ENCODE results near the gene EPHB1. TPM values are rescaled to one million over a fixed set of nuclear protein-coding genes. Genes with fewer than 3 reads are reported as not detected.

Gene EPHB1
- total RNA-seq, 4 donors from 2014 or later = 0.08 to 1.1 (median 0.72) TPM

DNA sequence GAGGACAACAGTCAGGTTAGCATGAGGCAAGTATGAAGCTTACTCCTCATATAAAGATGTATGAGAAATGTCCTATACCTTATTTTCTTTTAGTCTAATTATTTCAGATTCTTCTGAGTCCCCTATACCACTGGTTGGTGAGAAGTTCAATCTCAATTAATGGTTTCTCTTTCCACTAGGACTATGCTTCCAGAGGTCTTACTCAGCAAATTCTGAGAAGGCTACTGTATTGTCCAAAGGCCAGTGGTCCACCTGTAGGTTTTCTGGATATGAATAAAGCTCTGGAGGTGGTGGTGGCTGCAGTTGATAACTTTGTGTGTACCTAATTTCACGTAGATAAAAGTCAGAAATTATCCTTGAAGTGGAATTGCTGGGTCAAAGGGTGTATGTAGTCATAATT, 149.4 kb downstream of the EPHB1 start:
- Histone ChIP-seq H3K36me3 (no peaks in the 10 kb centered on the region), H3K9me3 (no peaks in the 10 kb centered on the region), H3K4me1 (no peaks in the 10 kb centered on the region), H3K27me3 (no peaks in the 10 kb centered on the region), H3K4me3 (no peak overlapping the region), H3K27ac (no peak overlapping the region)
- intact Hi-C loops (cut with DNase I) = no loop called here
- WGBS, 2 donors = 46 to 65% methylated on average over 1 of the region's 1 CpG
- TF ChIP-seq, protein P1, sequence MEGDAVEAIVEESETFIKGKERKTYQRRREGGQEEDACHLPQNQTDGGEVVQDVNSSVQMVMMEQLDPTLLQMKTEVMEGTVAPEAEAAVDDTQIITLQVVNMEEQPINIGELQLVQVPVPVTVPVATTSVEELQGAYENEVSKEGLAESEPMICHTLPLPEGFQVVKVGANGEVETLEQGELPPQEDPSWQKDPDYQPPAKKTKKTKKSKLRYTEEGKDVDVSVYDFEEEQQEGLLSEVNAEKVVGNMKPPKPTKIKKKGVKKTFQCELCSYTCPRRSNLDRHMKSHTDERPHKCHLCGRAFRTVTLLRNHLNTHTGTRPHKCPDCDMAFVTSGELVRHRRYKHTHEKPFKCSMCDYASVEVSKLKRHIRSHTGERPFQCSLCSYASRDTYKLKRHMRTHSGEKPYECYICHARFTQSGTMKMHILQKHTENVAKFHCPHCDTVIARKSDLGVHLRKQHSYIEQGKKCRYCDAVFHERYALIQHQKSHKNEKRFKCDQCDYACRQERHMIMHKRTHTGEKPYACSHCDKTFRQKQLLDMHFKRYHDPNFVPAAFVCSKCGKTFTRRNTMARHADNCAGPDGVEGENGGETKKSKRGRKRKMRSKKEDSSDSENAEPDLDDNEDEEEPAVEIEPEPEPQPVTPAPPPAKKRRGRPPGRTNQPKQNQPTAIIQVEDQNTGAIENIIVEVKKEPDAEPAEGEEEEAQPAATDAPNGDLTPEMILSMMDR (IDR thresholded peaks at IDR 0.05) = no peak
- no peak for TF ChIP-seq POLR2A (IDR thresholded peaks at IDR 0.05)
- no peak for DNase-seq

- intact Hi-C loops (cut with DNase I) = no loop called here
- DNase-seq = no peak
- no peaks in the 10 kb centered on the region for H3K36me3 ChIP-seq
- H3K27ac ChIP-seq = no peak overlapping the region
- no peaks in the 10 kb centered on the region for H3K27me3 ChIP-seq
- no peaks in the 10 kb centered on the region for H3K4me1 ChIP-seq
- TF ChIP-seq, protein P1 (IDR thresholded peaks at IDR 0.05) = no peak
- TF ChIP-seq POLR2A (IDR thresholded peaks at IDR 0.05) = no peak
- peaks cover 0 to 5% (median 0%) of the 10 kb centered on the region in 3 donors for H3K9me3 ChIP-seq
- H3K4me3 ChIP-seq = no peak overlapping the region
- 90 to 91% methylated on average over 2 of the region's 2 CpGs for WGBS, 2 donors
Observed at GRCh38 chr3:134949150-134949549, 154.1 kb downstream of the EPHB1 start.

GRCh38 chr3:134952371-134952770, 157.3 kb downstream of the EPHB1 start:
- WGBS, 2 donors = 33 to 46% methylated on average over 1 of the region's 1 CpG
- Histone ChIP-seq H3K4me1 (no peaks in the 10 kb centered on the region), H3K4me3 (no peak overlapping the region), H3K27me3 (no peaks in the 10 kb centered on the region), H3K36me3 (no peaks in the 10 kb centered on the region), H3K9me3 (peaks cover 0 to 5% (median 0%) of the 10 kb centered on the region in 3 donors), H3K27ac (no peak overlapping the region)
- no peak for TF ChIP-seq POLR2A (IDR thresholded peaks at IDR 0.05)
- TF ChIP-seq, protein P1 (IDR thresholded peaks at IDR 0.05) = no peak
- no peak for DNase-seq
- intact Hi-C loops (cut with DNase I) = no loop called here

- Histone ChIP-seq H3K27me3 (no peaks in the 10 kb centered on the region), H3K4me3 (no peak overlapping the region), H3K27ac (no peak overlapping the region), H3K36me3 (no peaks in the 10 kb centered on the region), H3K4me1 (no peaks in the 10 kb centered on the region), H3K9me3 (peaks cover 0 to 5% (median 0%) of the 10 kb centered on the region in 3 donors)
- 46 to 100% methylated on average over 1 to 2 of the region's 2 CpGs for WGBS, 2 donors
- no peak for DNase-seq
- intact Hi-C loops (cut with DNase I) = no loop called here
- TF ChIP-seq, protein P1 (IDR thresholded peaks at IDR 0.05) = no peak
- TF ChIP-seq POLR2A (IDR thresholded peaks at IDR 0.05) = no peak
Observed at GRCh38 chr3:134955874-134956273, 160.8 kb downstream of the EPHB1 start.

DNA sequence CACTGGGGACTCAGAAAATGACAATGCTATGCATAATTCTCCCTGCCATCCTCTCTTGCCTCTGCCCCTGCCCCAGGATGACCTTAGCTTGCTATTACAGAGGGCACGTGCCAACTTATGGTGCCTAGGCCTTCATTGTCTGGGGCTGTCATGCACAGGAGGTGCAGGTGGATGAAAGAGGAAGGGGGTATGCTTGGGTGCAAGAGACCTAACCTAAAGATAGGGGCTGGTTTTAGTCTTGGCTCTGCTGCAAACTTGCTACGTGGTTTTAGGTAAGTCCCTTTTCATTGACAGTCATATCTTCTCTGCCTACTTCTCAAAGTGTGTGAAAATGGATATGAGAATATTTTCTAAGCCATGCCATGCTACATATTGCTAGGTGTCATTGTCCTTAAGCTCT, 161.3 kb downstream of the EPHB1 start:
- Histone ChIP-seq H3K36me3 (no peaks in the 10 kb centered on the region), H3K4me3 (no peak overlapping the region), H3K27me3 (no peaks in the 10 kb centered on the region), H3K4me1 (no peaks in the 10 kb centered on the region), H3K9me3 (peaks cover 0 to under 1% (median 0%) of the 10 kb centered on the region in 3 donors), H3K27ac (no peak overlapping the region)
- WGBS, 2 donors = 80 to 88% methylated on average over 2 of the region's 2 CpGs
- intact Hi-C loops (cut with DNase I) = no loop called here
- TF ChIP-seq, protein P1 (IDR thresholded peaks at IDR 0.05) = no peak
- no peak for TF ChIP-seq POLR2A (IDR thresholded peaks at IDR 0.05)
- no peak for DNase-seq

Data from esophagus squamous epithelium (tissue), 5 donors.